Measurements from ENCODE around the gene BSG. TPM values are rescaled to one million over a fixed set of nuclear protein-coding genes. Genes with fewer than 3 reads are reported as not detected.

Gene BSG
- total and polyA plus RNA-seq, 10 of the 15 experiments (the other 5 are each of a cell fraction or from before 2014, with no cell fraction given): 2.8 to 297 (median 199) TPM

- Histone ChIP-seq H3K27me3 (replicated peaks in 1 of 2; ENCODE audit: control insufficient read depth in 2 of 2, insufficient read depth in 2 of 2, low read length in 1 of 2) (no peaks in the 10 kb centered on the region; a peak in 1 of 4 replicates), H3K9me3 (replicated peaks; ENCODE audit: control insufficient read depth, insufficient read depth, low read length) (no peaks in the 10 kb centered on the region; the same call in 2 of the 3 replicates), H3K79me2 (ENCODE audit: control insufficient read depth, insufficient read depth, low read length) (no peaks in the 10 kb centered on the region), H3K4me1 (ENCODE audit: control insufficient read depth, insufficient read depth, low read length) (no peaks in the 10 kb centered on the region), H3K4me2 (ENCODE audit: control insufficient read depth, insufficient read depth) (no peak overlapping the region), H4K20me1 (ENCODE audit: control insufficient read depth, insufficient read depth) (no peaks in the 10 kb centered on the region), H3K36me3 (ENCODE audit: control insufficient read depth in 2 of 2, insufficient read depth in 2 of 2, low read length in 1 of 2) (no peaks in the 10 kb centered on the region), H3K27ac (ENCODE audit: control insufficient read depth, insufficient read depth) (no peak overlapping the region), H3K9ac (ENCODE audit: control insufficient read depth, insufficient read depth, low read length) (no peak overlapping the region), H2AFZ (ENCODE audit: control insufficient read depth, low read depth, low read length) (no peak overlapping the region), H3K4me3 (no peak overlapping the region)
- POLR2A ChIA-PET: no interaction called here
- in situ Hi-C loops (cut with MboI) (no loop called here), intact Hi-C loops (cut with micrococcal nuclease; ENCODE audit: unreplicated experiment) (no loop called here)
- ATAC-seq (no peak), FAIRE-seq (no peak), DNase-seq (ENCODE audit: low read depth, low spot score) (no peak)
- CTCF ChIA-PET: no interaction called here
- 38% methylated on average over 18 of the region's 24 CpGs for WGBS (ENCODE audit: insufficient coverage, insufficient replicate concordance, low lambda C conversion rate, missing lambda C conversion rate)
- BruUV-seq (replicated peaks): no TSS peak
- SMC1A ChIA-PET (ENCODE audit: uncharacterized antibody, unreplicated experiment): no interaction called here
- RAD21 ChIA-PET (ENCODE audit: unreplicated experiment): no interaction called here
- TF ChIP-seq NFXL1 (IDR thresholded peaks at IDR 0.05; ENCODE audit: borderline replicate concordance): no peak
- no peak for TF ChIP-seq IKZF2 (IDR thresholded peaks at IDR 0.05)
- TF ChIP-seq SKIL (IDR thresholded peaks at IDR 0.05; ENCODE audit: low read depth, poor library complexity, severe bottlenecking): no peak
- TF ChIP-seq BCL11A (IDR thresholded peaks at IDR 0.05; ENCODE audit: low read depth, low read length): no peak
- TF ChIP-seq SMAD1 (IDR thresholded peaks at IDR 0.05; ENCODE audit: low read depth, partially characterized antibody): no peak
- no peak for TF ChIP-seq TCF7 (IDR thresholded peaks at IDR 0.05; ENCODE audit: borderline replicate concordance)
- TF ChIP-seq YBX1 (IDR thresholded peaks at IDR 0.05): no peak
- TF ChIP-seq NRF1 (conservative IDR thresholded peaks at IDR 0.05; ENCODE audit: low read depth, low read length): no peak
- no peak for TF ChIP-seq DPF2 (IDR thresholded peaks at IDR 0.05)
- no peak for TF ChIP-seq YY1 (IDR thresholded peaks at IDR 0.05; ENCODE audit: low read depth, low read length)
- no peak for TF ChIP-seq USF1 (IDR thresholded peaks at IDR 0.05; ENCODE audit: borderline replicate concordance, extremely low read length, insufficient read depth, low read depth, low read length)
Observed at GRCh38 chr19:594265-594870, 22.0 kb downstream of the BSG start.
